GM10266 (cell line): Measurements from ENCODE around the gene UHRF1.

Experiments
- DNase-seq: peaks from one replicate; pipeline ENCODE4 v3.0.0; 2012; ENCODE audit errors: extremely low spot score
- CTCF ChIP-seq: IDR thresholded peaks from 2 replicates; pipeline ENCODE4 v1.5.1; 2012; ENCODE audit warnings: mild to moderate bottlenecking, low read depth; ENCODE audit not compliant: control insufficient read depth, insufficient read depth; ENCODE audit errors: missing control alignments

UHRF1 gene

GRCh38 chr19:4911786-4912672, 2.7 kb downstream of the UHRF1 start:
- peak; percentile 64 for TF ChIP-seq CTCF
- DNase-seq, result peak; percentile 78

- no peak for TF ChIP-seq CTCF
Measured at GRCh38 chr19:4913996-4914735, 4.9 kb downstream of the UHRF1 start.

GRCh38 chr19:4914736-4915501, 5.6 kb downstream of the UHRF1 start:
- no peak for DNase-seq
- no peak for TF ChIP-seq CTCF

More at GRCh38 chr19:4913996-4914735, 4.9 kb downstream of the UHRF1 start:
- DNase-seq, result no peak

DNA sequence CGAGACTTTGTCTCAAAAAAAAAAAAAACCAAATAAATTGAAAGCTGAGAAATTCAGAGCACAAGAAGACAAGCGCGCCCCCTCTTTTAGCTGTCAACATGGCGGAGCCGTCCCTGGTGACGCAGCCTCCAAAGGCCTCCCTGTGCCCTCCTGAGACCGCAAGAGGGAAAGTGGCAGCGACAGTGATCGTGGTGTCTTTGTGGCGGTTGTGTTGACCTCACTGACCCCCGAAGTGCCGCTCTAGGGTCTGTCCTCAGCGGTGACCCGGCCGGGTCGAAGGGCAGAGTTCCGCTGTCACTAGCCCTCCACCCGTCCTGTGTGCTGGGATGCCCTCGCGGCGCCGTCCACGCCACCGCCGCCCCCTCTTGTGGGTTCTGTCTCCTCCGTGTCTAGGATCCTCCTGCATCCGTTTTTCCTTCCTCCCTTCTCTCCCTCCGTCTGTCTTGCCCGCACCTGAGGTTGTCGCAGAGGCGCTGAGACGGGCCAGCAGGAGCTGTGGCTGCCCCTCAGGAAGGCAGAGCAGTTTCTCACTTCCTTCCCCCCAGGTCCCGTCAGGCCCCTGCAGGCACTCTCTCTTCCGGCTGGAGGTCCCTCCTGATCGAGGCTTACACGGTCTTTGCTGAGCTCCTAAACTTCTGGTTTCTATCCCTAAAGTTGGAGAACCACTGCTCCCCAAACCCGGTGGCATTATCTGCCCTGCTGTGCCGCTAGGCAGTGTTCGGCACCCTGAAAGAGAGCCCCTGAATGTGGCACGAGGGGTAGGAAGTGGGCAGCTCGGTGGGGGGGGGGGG, 7.2 kb downstream of the UHRF1 start:
- no peak for TF ChIP-seq CTCF
- peak; percentile 64 for DNase-seq

- TF ChIP-seq CTCF, result no peak
- no peak for DNase-seq
Measured at GRCh38 chr19:4922530-4923275, 13.4 kb downstream of the UHRF1 start.

DNA sequence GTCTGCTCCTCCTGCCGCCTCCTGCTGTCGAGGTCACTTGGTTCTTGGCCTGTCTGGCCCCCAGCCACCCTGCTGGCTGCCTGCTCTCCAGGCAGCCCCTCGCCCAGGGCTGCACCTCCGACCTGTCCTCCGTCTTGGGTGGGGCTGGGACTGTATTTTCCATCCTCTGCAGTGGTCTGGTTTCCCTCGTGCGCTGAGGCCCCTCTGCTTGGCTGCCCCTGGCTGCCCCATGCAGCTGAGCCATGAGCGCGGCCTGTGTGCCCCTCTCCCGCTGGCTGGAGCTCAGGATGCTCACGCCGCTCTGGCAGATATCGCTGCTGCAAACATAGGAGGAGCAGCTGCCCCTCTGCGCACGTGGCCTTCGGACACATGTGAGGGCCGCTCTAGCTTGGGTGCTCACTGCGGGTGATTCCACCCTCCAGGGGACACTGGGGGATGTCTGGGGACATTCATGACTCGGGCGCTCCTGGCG, 14.0 kb downstream of the UHRF1 start:
- no peak for DNase-seq
- TF ChIP-seq CTCF, result no peak
